Measurements from ENCODE around the gene PRDM2.

GRCh38 chr1:13735168-13735930 is 35.4 kb downstream of the PRDM2 start:
- TF ChIP-seq CTCF (IDR thresholded peaks at IDR 0.05; ENCODE audit: low read length) = no peak
- TF ChIP-seq EZH2 (IDR thresholded peaks at IDR 0.05; ENCODE audit: borderline replicate concordance, low read length) = no peak

All from OCI-LY1 (cell line).